Liver (tissue), 9 donors: ENCODE results near the gene FAM241B. TPM values are rescaled to one million over a fixed set of nuclear protein-coding genes. Genes with fewer than 3 reads are reported as not detected.

ENCODE experiments used
- DNase-seq: peaks from one replicate; pipeline ENCODE4 v3.0.0-alpha.2; 2017; ENCODE audit warnings: low spot score
- H3K27ac ChIP-seq, 2 donors: one replicate each; pipeline ENCODE4 v1.7.0; 2013; ENCODE audit warnings: inconsistent platforms in 2 of 2, low read length in 2 of 2, control low read depth in 1 of 2, low read depth in 1 of 2, mild to moderate bottlenecking in 1 of 2
- H3K27me3 ChIP-seq, 4 donors: one replicate each; pipeline versions ENCODE4 v1.6.1 to v1.7.0; 2013; ENCODE audit warnings: low read length in 3 of 4, inconsistent platforms in 1 of 4, mild to moderate bottlenecking in 1 of 4, moderate library complexity in 1 of 4; ENCODE audit not compliant: control insufficient read depth in 4 of 4, insufficient read depth in 4 of 4
- H3K36me3 ChIP-seq, 4 donors: one replicate each; pipeline versions ENCODE4 v1.6.1 to v1.7.0; 2013; ENCODE audit warnings: low read length in 3 of 4, mild to moderate bottlenecking in 3 of 4, low read depth in 1 of 4, moderate library complexity in 1 of 4; ENCODE audit not compliant: control insufficient read depth in 4 of 4, insufficient read depth in 3 of 4
- H3K4me1 ChIP-seq, 4 donors: one replicate each; pipeline versions ENCODE4 v1.6.1 to v1.7.0; 2013; ENCODE audit warnings: low read length in 3 of 4, mild to moderate bottlenecking in 3 of 4, moderate library complexity in 1 of 4; ENCODE audit not compliant: control insufficient read depth in 4 of 4, insufficient read depth in 4 of 4
- H3K4me3 ChIP-seq, 3 donors: one replicate each; pipeline versions ENCODE4 v1.6.1 to v1.7.0; 2013; ENCODE audit warnings: low read length in 3 of 3, control low read depth in 1 of 3, low read depth in 1 of 3, mild to moderate bottlenecking in 1 of 3
- H3K9ac ChIP-seq, 2 donors: one replicate each; pipeline ENCODE4 v1.7.0; 2013; ENCODE audit warnings: low read length in 2 of 2, mild to moderate bottlenecking in 2 of 2, moderate library complexity in 2 of 2, control low read depth in 1 of 2, low read depth in 1 of 2
- H3K9me3 ChIP-seq, 4 donors: one replicate each; pipeline versions ENCODE4 v1.6.1 to v1.7.0; 2013; ENCODE audit warnings: low read length in 3 of 4; ENCODE audit not compliant: control insufficient read depth in 4 of 4
- ATF3 ChIP-seq: IDR thresholded peaks from 2 replicates; pipeline ENCODE4 v1.6.1; 2016; ENCODE audit warnings: antibody characterized with exemption
- EGR1 ChIP-seq, 2 donors: IDR thresholded peaks; 2 replicates each; pipeline ENCODE4 v1.6.1; 2016 to 2018; ENCODE audit warnings: antibody characterized with exemption in 2 of 2, low read depth in 2 of 2
- FOXA1 ChIP-seq: IDR thresholded peaks from 2 replicates; pipeline ENCODE4 v1.6.1; 2016; ENCODE audit warnings: antibody characterized with exemption
- FOXA2 ChIP-seq: IDR thresholded peaks from 2 replicates; pipeline ENCODE4 v1.6.1; 2016; ENCODE audit warnings: antibody characterized with exemption
- GABPA ChIP-seq, 2 donors: IDR thresholded peaks in 1 of 2; conservative IDR thresholded peaks in 1 of 2; 2 replicates each; pipeline ENCODE4 v1.6.1; 2016; ENCODE audit warnings: antibody characterized with exemption in 2 of 2, mild to moderate bottlenecking in 1 of 2, moderate library complexity in 1 of 2
- HNF4A ChIP-seq, 2 donors: conservative IDR thresholded peaks; 2 replicates each; pipeline ENCODE4 v1.6.1; 2016; ENCODE audit warnings: antibody characterized with exemption in 2 of 2, mild to moderate bottlenecking in 2 of 2
- HNF4G ChIP-seq: IDR thresholded peaks from 2 replicates; pipeline ENCODE4 v1.6.1; 2016; ENCODE audit warnings: antibody characterized with exemption
- JUND ChIP-seq, 2 donors: IDR thresholded peaks; 2 replicates each; pipeline ENCODE4 v1.6.1; 2016; ENCODE audit warnings: antibody characterized with exemption in 2 of 2
- NR2F2 ChIP-seq: IDR thresholded peaks from 2 replicates; pipeline ENCODE4 v1.6.1; 2016; ENCODE audit warnings: antibody characterized with exemption
- RAD21 ChIP-seq, 2 donors: IDR thresholded peaks; 2 replicates each; pipeline ENCODE4 v1.6.1; 2016; ENCODE audit warnings: antibody characterized with exemption in 2 of 2, mild to moderate bottlenecking in 2 of 2
- REST ChIP-seq: IDR thresholded peaks from 2 replicates; pipeline ENCODE4 v1.6.1; 2016; ENCODE audit warnings: antibody characterized with exemption, mild to moderate bottlenecking
- RXRA ChIP-seq, 2 donors: IDR thresholded peaks; 2 replicates each; pipeline ENCODE4 v1.6.1; 2017 to 2018; ENCODE audit warnings: antibody characterized with exemption in 2 of 2, mild to moderate bottlenecking in 1 of 2
- SP1 ChIP-seq: IDR thresholded peaks from 2 replicates; pipeline ENCODE4 v1.6.1; 2018; ENCODE audit warnings: antibody characterized with exemption, mild to moderate bottlenecking
- TAF1 ChIP-seq: conservative IDR thresholded peaks from 2 replicates; pipeline ENCODE4 v1.6.1; 2016; ENCODE audit warnings: antibody characterized with exemption, mild to moderate bottlenecking
- YY1 ChIP-seq: IDR thresholded peaks from 2 replicates; pipeline ENCODE4 v1.6.1; 2016; ENCODE audit warnings: antibody characterized with exemption, mild to moderate bottlenecking
- WGBS: extraction: QIAGEN DNeasy Blood & Tissue Kit; methylation state at CpG from one replicate; pipeline ENCODE4 v1.1.7; 2013; 5-methylcytosine and 5-hydroxymethylcytosine counted together
- polyA plus RNA-seq, 2 donors: library from polyadenylated mRNA; stranded (reverse) in 1 of 2; unstranded in 1 of 2; fragments of 200-250 nt in 1 of 2; fragments of >200 nt in 1 of 2; fragmentation: Nextera tagmentation in 1 of 2; extraction: Ambion mirVana in 1 of 2; gene quantifications; one replicate each; pipeline versions ENCODE4 v1.2.1 to v1.2.3, GENCODE V29; 2013 to 2015
- total RNA-seq, 2 donors: library from RNA; depleted of rRNA; stranded (reverse); fragments of >200 nt; gene quantifications; one replicate each; pipeline ENCODE4 v1.2.3, GENCODE V29; 2014
- TF ChIP-seq, protein P1 (sequence below): IDR thresholded peaks from 2 replicates; pipeline ENCODE4 v1.6.1; 2016; ENCODE audit warnings: antibody characterized with exemption
- TF ChIP-seq, protein P2 (sequence below): fragments of 150-350 bp; IDR thresholded peaks from 2 replicates; pipeline ENCODE4 v1.5.1; 2017; ENCODE audit warnings: improper control_type of control experiment, low read depth, low read length; ENCODE audit not compliant: missing input control
- TF ChIP-seq, protein P3 (sequence below): IDR thresholded peaks from 2 replicates; pipeline ENCODE4 v1.6.1; 2016; ENCODE audit warnings: antibody characterized with exemption
- donor health status: healthy.
- donor health status: healthy.
- donor health status: healthy.
- donor health status: healthy.
- donor health status: healthy.

FAM241B gene
- total and polyA plus RNA-seq, 4 donors = 0.84 to 2.5 (median 1.7) TPM

GRCh38 chr10:69661414-69662172 is 31.5 kb downstream of the FAM241B start:
- Histone ChIP-seq H3K4me1 (peaks cover 2 to 8% (median 4%) of the 10 kb centered on the region in 4 donors), H3K9me3 (no peaks in the 10 kb centered on the region), H3K9ac (no peak overlapping the region), H3K4me3 (no peak overlapping the region), H3K27ac (no peak overlapping the region), H3K36me3 (no peaks in the 10 kb centered on the region), H3K27me3 (no peaks in the 10 kb centered on the region)
- DNase-seq = no peak
- TF ChIP-seq GABPA (IDR thresholded peaks at IDR 0.05 in 1 of 2, conservative IDR thresholded peaks at IDR 0.05 in 1 of 2) (no peak), YY1 (no peak), EGR1 (IDR thresholded peaks at IDR 0.05; ENCODE audit: low read depth in 2 of 2) (no peak), ATF3 (no peak), REST (no peak), FOXA2 (no peak), TAF1 (no peak), JUND (IDR thresholded peaks at IDR 0.05) (no peak), SP1 (no peak), HNF4A (conservative IDR thresholded peaks at IDR 0.05) (no peak), FOXA1 (no peak), NR2F2 (no peak), HNF4G (no peak), RAD21 (IDR thresholded peaks at IDR 0.05) (no peak), RXRA (IDR thresholded peaks at IDR 0.05) (no peak)
- TF ChIP-seq, protein P1, sequence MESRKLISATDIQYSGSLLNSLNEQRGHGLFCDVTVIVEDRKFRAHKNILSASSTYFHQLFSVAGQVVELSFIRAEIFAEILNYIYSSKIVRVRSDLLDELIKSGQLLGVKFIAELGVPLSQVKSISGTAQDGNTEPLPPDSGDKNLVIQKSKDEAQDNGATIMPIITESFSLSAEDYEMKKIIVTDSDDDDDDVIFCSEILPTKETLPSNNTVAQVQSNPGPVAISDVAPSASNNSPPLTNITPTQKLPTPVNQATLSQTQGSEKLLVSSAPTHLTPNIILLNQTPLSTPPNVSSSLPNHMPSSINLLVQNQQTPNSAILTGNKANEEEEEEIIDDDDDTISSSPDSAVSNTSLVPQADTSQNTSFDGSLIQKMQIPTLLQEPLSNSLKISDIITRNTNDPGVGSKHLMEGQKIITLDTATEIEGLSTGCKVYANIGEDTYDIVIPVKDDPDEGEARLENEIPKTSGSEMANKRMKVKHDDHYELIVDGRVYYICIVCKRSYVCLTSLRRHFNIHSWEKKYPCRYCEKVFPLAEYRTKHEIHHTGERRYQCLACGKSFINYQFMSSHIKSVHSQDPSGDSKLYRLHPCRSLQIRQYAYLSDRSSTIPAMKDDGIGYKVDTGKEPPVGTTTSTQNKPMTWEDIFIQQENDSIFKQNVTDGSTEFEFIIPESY = no peak
- TF ChIP-seq, protein P2, sequence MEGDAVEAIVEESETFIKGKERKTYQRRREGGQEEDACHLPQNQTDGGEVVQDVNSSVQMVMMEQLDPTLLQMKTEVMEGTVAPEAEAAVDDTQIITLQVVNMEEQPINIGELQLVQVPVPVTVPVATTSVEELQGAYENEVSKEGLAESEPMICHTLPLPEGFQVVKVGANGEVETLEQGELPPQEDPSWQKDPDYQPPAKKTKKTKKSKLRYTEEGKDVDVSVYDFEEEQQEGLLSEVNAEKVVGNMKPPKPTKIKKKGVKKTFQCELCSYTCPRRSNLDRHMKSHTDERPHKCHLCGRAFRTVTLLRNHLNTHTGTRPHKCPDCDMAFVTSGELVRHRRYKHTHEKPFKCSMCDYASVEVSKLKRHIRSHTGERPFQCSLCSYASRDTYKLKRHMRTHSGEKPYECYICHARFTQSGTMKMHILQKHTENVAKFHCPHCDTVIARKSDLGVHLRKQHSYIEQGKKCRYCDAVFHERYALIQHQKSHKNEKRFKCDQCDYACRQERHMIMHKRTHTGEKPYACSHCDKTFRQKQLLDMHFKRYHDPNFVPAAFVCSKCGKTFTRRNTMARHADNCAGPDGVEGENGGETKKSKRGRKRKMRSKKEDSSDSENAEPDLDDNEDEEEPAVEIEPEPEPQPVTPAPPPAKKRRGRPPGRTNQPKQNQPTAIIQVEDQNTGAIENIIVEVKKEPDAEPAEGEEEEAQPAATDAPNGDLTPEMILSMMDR = no peak
- TF ChIP-seq, protein P3, sequence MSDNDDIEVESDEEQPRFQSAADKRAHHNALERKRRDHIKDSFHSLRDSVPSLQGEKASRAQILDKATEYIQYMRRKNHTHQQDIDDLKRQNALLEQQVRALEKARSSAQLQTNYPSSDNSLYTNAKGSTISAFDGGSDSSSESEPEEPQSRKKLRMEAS = no peak
- 80% methylated on average over 4 of the region's 4 CpGs for WGBS
